CD4-positive, alpha-beta T cell treated with Interleukin-6 for 4 hours (primary cell): ENCODE measurements around the gene TMPRSS11E.
"Not testable (repeated sequence)": the region's sequence is repeated elsewhere in the genome, so short reads cannot be mapped to it uniquely, and the experiment has no call there.

Experiments
- DNase-seq: peaks from one replicate; pipeline ENCODE4 v3.0.0-alpha.2; 2020; ENCODE audit warnings: mixed read lengths

Gene TMPRSS11E

DNA sequence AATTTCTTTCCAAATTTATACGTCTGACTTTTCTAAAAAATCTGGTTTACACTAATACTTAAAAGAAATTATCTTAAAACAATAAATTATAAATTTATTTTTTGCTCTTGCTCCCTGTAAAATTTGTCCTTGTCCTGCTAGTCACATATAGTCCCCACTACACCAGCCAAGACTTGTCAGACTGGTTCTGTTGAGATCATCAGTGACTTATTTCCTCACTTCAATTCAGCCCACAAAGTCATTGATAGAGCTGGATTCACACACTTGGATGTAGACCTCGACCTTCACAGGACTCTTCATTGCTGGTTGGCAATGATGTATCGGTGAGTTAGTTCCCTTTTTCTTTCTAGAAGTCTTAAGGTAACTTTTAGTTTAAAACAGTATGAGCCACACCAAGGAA, at the start of gene TMPRSS11E:
Gene TMPRSS11E (plus strand): TSS at position 263 of the 400 bp plus-strand sequence. CDS start 50 bp downstream, at position 313.
- DNase-seq, result no peak

GRCh38 chr4:68399306-68399705, 48.0 kb upstream of the TMPRSS11E start:
- DNase-seq, result no peak

DNA sequence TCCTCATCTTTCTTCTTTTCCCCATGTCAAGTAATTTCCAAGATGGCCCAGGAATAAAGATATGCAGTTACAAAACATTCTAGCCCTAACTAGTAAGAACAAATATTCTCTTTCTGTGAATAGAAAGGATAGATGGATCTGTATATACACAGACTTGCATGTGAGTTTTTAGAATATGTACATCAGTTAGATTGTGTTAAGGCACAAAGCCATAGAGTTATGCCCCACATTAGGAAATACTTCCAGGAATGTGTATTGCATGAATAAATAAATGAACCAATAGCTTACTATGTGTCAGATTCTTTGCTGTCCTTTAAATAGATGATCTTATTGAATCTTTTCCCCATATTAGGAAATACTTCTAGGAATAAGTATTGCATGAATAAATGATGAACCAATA, 46.0 kb upstream of the TMPRSS11E start:
- no peak for DNase-seq

DNA sequence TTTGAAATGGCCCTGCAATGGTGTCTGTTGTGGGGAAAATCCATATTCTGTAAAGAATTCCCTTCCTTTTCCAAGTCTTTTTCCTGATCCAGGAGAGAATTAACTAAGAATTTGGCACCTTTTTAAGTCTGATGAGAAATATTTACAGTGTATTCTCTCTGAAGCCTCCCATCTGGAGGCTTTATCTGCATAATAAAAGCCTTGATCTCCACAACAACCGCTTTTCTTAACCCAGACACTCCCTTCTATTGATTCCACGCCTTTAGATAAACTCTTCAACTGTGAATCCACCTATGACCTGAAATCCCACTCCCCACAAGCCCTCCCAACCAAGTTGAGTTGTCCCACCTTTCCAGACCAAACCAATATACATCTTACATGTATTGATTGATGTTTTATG, 43.1 kb upstream of the TMPRSS11E start:
- DNase-seq, result no peak

- DNase-seq, result not testable (repeated sequence)
These were observed 41.4 kb upstream of the TMPRSS11E start for GRCh38 chr4:68405718-68406478.

- no peak for DNase-seq
These were observed 40.8 kb upstream of the TMPRSS11E start for GRCh38 chr4:68406479-68406859.

GRCh38 chr4:68407015-68407867, 40.0 kb upstream of the TMPRSS11E start:
- DNase-seq, result not testable (repeated sequence)

- no peak for DNase-seq
These were observed 39.4 kb upstream of the TMPRSS11E start for GRCh38 chr4:68407868-68408190.

DNA sequence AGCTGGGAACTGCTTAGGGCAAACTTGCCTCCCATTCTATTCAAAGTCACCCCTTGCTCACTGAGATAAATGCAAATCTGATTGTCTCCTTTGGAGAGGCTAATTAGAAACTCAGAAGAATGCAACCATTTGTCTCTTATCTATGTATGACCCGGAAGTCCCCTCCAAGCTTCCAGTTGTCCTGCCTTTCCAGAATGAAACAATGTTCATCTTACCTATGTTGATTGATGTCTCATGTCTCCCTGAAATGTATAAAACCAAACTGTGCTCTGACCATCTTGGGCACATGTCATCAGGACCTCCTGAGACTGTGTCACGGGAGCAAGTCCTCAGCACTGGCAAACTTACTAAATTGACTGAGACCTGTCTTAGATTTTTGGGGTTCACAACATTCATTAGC, 37.1 kb upstream of the TMPRSS11E start:
- DNase-seq, result no peak

GRCh38 chr4:68410643-68411042, 36.6 kb upstream of the TMPRSS11E start:
- DNase-seq, result no peak

- not testable (repeated sequence) for DNase-seq
These were observed 35.2 kb upstream of the TMPRSS11E start for GRCh38 chr4:68412031-68412430.

DNA sequence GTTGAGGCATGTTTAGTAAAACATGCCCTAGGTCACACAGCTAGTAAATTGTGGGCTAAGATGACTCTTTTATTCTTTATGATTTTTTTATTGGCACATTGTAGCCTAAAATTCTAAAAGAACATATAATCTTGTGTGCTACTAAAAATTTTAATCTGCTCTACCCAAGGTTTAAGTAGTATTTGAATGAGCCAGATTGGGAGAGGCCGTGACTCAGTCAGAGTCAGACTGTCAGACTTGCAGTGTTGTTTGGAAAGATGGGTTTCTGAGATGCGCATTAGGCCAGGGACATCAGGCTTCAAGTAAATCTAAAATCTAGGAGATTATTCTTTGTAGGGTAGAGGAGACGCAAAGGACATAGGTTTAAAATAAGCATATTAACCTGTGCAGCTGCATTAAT, 30.7 kb upstream of the TMPRSS11E start:
- no peak for DNase-seq

DNA sequence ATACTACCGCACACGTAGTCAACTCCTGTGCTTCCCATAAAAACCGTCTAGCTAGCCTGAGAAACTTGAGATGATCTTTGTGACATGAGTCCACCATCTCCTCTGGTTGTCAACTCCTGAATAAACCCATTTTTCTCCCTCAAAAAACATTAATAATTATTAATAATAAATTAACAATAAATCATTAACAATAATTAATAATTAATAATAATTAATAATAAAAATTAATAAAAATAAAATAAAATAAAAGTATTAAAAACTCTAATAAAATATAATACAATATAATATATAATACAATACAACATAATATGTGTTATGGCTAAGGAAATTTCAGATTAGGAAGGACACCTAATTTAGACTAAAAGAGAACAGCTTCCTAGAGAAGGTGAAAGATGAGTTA, 20.7 kb upstream of the TMPRSS11E start:
- no peak for DNase-seq

DNA sequence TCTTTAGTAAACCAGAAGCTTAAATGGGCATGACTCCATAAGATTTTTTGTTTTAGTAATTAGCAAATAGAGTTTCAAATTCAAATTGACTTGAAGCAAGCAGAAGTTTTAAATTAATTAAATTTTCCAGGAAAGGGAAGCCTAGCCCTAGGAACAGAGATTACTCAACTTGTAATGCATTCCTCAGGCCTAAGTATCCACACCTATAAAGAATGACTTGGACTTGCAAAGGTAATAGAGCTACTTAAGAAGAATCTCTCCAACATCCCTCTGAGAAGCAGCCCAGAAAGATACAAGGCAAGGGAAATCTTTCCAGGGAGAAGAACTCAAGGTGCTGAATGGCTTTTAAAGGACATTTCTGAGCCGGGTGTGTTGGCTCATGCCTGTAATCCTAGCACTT, 16.9 kb upstream of the TMPRSS11E start:
- no peak for DNase-seq

- DNase-seq, result no peak
These were observed 14.9 kb upstream of the TMPRSS11E start for GRCh38 chr4:68432320-68432719.

GRCh38 chr4:68433582-68433981, 13.7 kb upstream of the TMPRSS11E start:
- DNase-seq, result no peak

GRCh38 chr4:68434277-68434676, 13.0 kb upstream of the TMPRSS11E start:
- DNase-seq, result no peak

DNA sequence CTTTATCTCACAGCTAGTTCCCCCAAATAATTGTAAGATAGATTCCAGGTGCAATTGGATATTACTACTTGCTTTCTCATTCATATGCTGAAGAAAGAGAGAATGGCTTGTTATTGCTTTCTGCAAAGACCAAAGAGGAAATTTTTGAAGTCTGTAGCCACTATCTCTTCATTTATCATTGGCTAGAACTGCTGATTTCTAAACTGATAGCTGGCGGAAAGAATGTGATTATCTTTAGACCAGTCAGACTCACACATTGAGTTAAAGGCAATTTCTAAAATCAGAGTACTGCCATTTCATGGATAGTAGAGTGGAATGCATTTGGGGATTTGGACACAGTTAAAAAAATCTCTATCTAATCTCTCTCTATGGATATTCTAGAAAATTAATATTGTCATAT, 12.4 kb upstream of the TMPRSS11E start:
- no peak for DNase-seq

DNA sequence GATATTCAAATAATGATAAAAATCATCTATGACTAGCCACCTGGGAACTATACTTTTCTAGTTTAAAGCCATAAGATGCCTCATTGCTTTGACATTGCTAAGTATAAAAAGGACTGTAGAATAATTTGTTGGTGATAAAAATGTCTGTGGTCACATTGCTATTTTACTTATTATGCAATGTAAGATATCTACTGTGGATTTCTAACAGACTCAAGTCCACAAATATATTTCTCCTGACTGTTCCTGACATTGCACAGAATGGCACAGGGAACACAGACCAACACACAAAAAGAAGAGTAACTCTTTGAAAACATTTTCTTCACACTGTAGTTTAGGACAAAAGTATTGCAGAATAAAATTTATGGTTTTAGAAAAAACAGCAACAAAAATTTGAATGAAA, 2.2 kb upstream of the TMPRSS11E start:
- no peak for DNase-seq

DNA sequence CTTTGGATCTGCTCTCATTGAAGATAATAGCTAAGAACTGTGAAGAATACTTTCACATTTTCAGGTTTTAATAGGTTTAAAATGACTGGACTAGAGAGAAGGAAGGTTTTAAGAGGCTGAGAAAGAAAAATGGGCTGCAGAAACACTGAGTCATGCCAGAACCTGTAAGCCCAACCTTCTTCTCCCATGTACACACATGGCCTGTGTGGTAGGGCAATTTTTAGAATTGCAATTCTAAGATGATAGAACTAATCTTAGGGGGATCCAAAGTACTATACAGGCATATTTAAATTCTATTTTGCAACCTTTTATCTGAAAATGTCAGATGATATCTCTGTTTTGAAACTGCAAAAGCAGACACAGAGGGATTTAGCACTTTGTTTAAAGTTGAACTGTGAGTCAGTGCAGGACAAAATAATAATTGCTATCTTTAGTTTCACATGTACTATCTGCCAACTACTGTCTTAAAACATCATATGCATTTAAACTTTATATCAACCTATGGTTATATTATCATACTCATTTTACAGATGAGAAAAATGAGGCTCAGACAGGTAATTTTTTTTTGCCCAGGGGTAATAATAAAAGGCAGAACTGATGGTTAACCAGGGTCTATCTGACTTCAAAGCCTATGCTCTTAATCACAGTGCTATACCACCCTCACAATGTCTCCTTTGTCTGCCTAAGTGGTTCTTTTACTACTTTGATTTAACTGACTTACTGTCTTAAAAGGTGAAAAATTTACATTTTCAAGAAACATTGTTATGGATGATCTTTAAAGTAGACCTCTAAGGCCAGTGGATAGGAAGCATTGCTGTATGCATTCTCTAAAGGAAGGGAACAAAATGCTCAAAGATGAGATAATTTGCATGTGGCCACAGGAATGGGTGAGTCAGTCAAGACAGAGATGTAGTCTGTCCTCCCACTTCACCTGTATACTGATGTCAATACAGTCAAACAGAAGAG, 4.3 kb downstream of the TMPRSS11E start:
- DNase-seq, result no peak

GRCh38 chr4:68460085-68460484, 12.8 kb downstream of the TMPRSS11E start:
- no peak for DNase-seq

DNA sequence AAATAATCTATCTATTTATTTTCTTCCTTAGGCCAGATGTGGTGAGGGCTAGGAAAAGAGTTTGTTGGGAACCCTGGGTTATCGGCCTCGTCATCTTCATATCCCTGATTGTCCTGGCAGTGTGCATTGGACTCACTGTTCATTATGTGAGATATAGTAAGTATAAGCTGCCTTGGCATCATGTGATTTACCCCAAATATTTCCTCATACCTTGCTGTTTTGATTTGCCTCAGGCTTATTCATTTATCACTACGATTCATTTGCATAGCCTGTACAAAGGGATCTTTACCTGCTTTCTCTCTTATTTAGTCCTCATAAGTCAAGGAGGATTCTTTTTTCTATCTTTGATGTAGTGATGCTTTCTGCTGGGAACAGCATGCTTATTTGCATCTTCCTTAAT, 14.5 kb downstream of the TMPRSS11E start:
- DNase-seq, result no peak

DNA sequence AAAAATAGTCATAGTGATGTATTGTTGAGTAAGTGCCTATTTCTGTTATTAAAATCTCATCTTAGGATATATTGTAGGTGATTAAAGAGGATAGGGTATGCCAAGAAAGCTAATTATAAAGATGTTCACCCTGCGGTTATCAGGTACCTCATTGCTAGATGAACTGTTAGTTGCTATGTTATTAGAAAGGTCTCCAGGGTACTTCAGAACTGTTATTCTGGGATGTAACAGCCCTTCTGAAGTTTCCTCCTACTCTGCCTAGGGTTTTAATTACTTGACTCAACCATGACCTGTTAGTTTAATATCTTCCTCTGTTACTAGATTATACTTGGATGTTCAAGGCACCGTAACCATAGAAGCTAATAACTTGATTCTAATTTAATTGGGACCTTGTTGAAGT, 15.4 kb downstream of the TMPRSS11E start:
- DNase-seq, result no peak
